NCI-H82 treated with DMSO at 0.1 percent for 48 hours (cell line): ENCODE measurements around the gene CCK.

Experiments used
- DNase-seq: peaks from one replicate; lab custom pipeline; 2025; ENCODE audit not compliant: unreplicated experiment; lab: John Stamatoyannopoulos, UW

CCK gene

DNA sequence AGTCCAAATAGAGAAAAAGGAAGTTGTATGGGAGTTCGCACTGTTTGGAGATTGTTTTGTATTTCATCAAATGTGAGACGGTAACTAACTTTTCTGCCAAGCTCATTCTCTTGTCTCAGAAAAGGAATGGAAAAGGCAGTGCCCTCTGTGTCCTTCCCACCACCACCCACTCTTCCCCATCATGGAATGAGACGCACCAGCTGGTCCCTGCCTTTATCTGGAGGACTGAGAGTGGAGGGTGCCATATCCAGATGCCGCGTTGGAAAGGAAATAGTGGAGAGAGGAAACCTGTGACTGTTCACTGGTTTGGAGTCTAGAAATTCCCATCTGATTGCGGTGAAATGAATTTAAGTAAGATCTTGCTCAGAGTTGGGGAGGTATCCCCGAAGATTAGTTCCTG is 3.7 kb upstream of the CCK start:
- no peak for DNase-seq

DNA sequence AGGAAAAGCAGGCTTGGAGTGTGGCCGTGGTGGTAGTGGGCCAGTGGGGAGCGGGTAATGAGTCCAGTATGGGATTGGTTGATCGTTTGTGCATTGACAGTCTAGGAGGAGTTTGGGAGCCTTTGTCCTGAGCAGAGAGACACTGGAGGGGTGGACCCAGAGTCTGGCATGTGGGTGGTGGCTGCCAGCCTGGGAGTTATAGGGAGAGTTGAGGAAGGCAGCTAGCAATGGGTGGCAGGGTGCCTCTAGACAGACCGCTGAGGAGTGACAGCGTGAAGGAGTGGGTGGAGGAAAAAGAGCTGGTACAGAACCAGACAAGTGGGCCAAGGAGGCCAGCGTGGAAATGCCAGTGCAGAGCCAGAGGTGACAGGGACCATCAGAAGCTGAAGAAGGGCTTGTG is 1.9 kb upstream of the CCK start:
- DNase-seq = no peak

GRCh38 chr3:42265059-42265991 is 660 bp downstream of the CCK start:
- no peak for DNase-seq

GRCh38 chr3:42264399-42265058 is 1.5 kb downstream of the CCK start:
- no peak for DNase-seq

DNA sequence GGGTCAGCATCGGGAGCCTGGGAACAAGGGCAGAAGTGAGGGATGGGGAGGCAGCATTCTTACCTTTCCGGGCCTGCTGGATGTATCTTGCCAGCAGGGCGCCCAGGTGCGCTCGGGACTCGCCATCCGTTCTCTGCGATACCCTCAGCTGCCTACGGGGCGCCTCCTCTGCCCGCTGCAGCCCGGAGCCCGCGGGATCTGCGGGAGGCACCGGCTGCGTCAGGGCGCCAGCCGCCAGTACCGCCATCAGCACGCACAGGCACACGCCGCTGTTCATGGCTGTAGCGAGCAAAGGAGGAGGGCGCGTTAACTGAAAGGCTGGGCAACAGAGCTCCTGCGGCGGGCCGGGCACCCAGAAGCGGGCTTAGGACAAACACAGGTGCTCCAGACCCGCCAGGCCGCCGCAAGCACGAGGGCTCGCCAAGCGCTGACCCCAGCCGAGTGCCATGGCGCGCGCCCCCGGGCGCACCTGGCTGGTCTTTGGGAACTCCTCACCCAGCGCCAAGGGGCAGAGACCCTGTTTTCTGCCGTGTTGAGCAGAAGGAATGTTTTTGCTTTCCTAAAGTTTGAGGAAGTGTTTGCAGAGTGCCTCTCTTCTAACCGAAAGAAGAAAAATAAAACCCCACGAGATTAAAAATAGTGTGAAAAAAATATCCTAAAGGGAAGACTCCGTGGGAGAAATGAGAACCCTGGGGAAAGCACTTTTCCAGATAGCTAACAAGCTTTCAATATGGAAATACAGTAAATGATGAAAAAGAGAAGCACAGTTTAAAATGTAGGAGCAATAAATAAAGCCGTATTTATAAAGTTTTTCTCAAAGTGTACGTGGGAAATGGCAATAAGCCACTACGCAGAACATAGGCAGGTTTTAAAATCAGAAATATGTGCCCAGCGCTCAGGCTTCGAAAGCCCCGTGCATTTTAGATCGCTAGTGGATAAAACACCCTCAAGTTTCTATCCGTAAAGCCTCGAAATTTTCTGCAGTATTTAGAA is 2.3 kb downstream of the CCK start:
- DNase-seq = no peak

DNA sequence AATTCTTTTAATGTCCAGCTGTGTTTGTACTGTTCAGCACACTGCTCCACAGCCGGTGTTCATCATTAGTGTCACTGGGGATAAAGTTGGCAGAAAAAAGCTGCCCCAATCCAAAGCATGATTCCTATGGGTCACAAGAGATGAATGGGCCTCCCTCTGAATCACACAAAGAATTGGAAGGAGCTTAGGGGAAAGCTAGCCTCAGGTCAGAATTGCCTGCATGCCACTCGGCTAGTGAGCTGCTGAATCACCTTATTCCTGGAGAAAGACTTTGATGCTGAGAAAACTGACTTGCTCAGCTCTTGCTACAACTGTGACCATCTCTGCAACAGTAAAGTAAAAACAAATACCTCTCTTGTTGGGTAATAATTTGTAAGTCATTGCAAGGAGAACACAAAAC is 3.5 kb downstream of the CCK start:
- DNase-seq = no peak

DNA sequence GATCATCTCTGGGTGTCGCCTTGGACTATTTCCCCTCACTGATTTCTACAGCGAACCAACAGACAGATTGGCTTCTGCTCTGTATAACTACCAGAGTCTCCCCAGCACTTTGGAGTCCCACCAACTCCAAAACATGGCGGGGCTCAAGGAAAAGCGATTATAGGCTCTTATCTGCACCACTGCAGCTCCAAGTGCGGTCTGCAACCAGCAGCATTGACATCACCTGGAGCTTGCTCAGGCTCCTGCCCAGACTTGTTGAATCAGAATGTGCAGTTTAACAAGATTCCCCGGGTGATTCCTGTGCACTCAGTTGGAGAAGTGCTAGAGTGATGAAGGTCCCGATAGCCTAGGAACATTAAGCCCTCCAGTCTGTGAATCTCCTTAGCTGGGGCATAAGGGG is 9.0 kb downstream of the CCK start:
- no peak for DNase-seq

DNA sequence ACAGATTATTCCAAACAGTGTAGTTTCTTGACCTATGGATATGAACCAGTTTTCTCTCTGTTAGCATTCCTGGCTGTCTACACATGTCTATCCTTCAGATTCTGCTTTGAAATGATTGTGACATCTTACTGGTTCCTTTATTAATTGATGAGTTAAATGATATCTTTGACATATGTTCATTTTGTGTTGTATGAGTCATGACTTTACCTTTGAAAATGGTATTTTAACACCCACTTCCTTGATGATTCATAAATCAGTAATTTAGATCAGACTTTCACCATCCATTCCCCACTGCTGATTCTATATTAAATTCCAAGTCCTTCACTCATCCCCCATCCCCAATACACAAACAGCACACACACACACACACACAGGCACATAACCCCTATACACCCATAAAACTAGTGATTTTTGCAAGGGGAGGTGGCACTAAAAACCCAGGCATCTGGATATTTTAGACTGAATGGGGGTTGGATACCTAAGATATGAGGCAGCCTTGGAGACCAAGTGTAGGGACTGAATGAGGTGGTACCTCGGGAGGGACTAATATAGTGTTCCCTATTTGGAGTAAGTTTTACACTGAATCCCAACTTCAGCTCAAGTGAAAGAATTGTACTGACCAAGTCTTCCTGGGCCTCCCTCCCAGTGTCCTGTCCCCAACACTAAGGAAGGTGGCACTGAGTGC is 9.7 kb downstream of the CCK start:
- DNase-seq = no peak

DNA sequence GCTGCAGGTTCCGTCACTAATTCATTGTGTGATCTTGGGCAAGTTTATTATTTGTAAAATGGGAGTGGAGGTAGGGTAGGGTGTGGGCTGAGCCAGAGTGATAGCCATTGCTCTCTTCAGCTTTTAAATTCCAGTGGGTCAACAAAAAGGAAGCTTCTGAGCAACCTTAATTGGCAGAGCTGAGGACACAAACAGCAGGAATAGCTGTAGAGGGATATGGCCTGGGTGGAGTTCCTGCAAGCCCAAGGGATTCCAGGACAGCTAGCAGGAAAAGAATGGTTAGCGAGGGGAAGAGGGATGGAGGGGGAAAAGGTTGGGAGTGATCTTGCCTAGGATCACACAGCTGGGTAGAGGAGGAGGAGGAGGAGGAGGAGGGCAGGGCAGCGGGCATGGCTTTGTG is 11.4 kb downstream of the CCK start:
- no peak for DNase-seq

DNA sequence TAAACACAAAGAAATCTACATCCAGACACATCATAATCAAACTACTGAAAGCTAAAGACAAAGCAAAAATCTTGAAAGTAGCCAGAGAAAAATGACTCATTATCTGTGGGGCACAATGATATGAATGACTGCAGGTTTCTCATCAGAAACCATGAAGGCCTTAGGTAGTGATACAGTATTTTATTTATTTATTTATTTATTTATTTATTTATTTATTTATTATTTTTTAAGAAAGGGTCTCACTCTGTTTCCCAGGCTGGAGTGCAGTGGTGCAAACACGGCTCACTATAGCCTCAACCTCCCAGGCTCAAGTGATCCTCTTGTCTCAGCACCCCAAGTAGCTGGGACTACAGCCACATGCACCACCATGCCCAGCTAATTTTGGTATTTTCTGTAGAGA is 15.2 kb downstream of the CCK start:
- DNase-seq = no peak

DNA sequence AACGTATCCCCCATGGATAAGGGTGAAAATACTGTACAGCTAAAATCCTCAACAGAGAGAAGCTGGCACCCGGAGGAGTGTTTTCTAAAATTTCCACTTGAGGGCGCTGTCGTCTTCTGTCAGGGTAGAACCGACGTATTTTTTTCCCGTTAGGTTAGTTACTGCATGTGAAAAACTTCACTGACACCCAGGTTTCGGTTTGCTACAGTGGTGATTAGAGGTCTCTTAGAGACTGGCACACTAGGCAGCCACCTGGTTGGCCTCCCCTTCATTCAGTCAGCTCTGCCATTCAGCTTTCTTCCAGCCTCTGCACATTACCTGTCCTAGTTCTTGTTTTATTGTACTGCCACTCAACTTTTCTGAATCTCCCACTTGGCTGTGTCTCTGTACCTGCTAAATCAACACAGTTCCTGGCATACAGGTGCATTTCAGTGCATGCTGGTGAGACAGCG is 18.4 kb downstream of the CCK start:
- DNase-seq = peak; percentile 4

DNA sequence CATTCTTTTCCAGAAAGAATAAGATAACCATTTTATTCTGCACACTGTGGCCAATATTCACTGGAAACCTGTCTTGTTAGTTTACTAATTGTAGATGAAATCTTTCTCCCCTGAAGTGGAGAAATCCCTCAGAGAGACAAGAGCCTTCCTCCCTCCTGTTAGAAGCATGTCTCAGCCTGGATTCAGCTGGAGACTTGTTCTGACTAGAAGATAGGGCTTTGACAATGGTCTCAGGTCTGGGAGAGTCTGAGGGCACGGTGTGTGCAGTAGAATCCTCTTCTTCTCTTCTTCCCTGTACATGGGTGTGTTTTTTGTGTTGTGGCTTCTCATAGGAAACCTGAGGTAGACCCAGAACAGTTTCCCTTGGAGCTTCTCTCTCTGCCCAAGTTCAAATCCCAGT is 19.9 kb downstream of the CCK start:
- DNase-seq = no peak

- no peak for DNase-seq
Observed at GRCh38 chr3:42236611-42237010, 29.4 kb downstream of the CCK start.

DNA sequence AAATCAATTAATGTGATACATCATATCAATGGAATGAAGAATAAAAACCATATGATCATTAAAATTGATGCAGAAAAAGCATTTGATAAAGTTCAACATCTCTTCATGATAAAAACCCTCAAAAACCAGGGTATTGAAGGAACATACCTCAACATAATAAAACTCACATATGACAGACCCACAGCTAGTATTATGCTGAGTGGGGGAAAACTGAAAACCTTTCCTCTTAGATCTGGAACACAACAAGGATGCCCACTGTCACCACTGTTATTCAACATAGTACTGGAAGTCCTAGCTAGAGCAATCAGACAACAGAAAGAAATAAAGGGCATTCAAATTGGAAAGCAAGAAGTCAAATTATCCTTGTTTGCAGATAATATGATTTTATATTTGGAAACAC is 30.5 kb downstream of the CCK start:
- no peak for DNase-seq

- DNase-seq = no peak
Observed at GRCh38 chr3:42230860-42231259, 35.1 kb downstream of the CCK start.

- DNase-seq = peak; percentile 28
Observed at GRCh38 chr3:42229942-42230688, 35.9 kb downstream of the CCK start.

DNA sequence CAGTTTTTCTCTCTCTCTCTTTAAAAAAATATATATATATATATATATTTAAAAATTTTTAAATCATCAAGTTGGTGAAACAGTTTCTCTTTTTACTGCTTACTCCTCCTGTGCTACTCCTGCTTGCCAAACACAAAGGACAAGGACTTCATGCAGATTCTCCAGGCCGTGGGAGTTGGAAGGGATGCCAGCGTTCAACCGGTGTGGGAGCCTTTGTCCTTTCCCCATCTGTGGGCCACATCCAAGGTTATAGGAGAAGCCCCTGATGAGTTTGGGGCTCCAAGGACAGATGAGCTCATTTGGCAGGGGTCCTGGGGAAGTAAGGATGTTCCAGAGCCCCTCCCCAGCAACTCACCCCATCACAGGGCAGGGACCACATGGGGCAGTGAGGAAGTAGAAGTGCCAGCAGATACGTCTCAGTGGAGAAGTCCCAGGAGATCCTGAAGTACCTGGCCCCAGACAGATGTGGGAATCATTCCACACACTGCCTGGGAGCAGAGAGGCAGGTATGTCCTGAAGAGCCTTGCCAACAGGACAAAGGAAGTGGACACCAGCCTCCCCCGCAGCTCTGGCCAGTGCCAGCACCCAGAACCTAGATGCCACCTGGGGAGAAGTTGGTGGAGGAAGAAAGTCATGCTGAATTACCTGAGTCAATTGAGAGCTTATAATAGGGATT is 36.6 kb downstream of the CCK start:
- no peak for DNase-seq

- DNase-seq = no peak
Observed at GRCh38 chr3:42228796-42229195, 37.2 kb downstream of the CCK start.
